Stimulated activated CD4-positive, alpha-beta T cell treated with anti-CD3 and anti-CD28 coated beads, Interleukin-15, amount 100 ng/mL, for 48 hours (primary cell): ENCODE results near the gene SH3BP2.

Experiments used
- DNase-seq, 2 donors: peaks; one replicate each; pipeline ENCODE4 v3.0.0-alpha.2; 2020; ENCODE audit warnings: low read depth in 2 of 2

Gene SH3BP2

GRCh38 chr4:2803624-2804448 lies 11.0 kb downstream of the SH3BP2 start:
- DNase-seq: no peak

- DNase-seq: no peak
Observed at GRCh38 chr4:2804449-2804972, 11.6 kb downstream of the SH3BP2 start.

DNA sequence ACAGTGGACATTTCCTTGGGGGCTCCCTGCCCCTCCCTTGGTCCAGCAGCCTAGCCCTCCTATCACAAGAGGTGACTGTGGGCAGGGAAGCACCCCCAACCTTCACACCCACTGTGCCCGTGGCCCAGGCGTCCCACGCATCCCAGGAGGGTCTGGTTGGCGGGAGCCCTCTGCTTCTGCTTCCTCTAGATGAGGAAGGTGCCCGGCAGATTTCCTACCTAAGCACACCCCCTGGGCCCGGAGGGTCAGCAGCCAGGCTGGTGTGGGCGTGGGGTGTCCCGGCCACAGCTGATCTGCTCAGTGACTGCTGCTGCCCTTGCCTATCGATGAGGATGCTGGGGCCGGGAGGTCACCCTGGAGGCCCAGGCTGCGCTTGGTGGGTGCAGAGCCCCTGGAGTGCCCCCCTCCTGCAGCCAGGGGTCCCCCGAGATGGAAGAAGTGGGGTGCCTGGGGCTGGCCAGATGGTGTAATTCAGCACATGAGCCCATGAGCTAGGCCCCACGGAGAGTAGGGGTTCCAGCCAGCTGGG lies 12.2 kb downstream of the SH3BP2 start:
- DNase-seq: no peak

GRCh38 chr4:2805712-2806389 lies 13.0 kb downstream of the SH3BP2 start:
- no peak for DNase-seq

DNA sequence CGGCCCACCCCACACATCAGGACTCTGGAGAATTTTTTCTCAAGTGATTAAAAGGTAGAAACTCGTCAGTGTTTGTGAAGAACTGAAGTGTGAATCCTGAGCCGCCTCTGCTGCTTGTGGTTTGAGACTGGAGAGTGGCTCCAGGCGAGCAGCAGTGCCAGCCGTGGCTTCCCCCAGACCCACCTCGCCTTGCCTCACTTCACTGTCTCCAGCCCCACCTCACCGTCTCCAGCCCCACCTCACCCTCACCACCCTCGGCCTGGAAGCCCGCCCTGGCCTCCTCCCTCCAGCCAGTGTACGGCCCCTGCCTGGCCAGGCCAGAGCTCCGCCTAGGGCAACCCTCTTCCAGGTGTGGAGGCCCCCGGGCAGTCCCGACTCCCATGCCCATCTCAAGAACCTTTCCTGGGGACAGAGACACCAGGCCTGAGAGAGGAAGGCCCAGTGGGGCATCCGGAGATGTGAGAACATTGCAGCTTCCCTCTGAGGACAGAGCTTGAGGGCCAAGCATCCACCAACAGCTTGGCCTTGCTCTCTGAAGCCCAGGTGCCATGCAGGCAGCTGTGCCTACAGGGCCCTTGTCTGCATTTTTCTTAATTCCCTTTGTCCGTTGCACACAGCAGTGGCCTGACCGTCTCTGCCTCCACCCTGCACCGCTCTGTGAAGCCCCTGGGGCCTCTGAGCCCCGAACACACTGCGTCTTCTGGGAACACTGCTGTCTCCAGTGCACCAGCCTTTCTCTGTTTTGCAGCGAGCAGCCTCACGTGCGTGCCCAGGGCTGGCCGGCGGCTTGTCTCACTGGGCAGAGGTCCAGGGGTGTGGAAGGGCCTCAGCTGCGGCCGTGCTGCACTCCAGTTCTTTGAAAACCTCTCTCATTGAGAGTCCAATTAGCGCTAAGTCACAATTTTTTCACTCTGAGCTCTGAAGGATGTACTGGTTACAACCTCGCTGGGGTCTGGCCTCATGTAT lies 13.8 kb downstream of the SH3BP2 start:
- DNase-seq: no peak

DNA sequence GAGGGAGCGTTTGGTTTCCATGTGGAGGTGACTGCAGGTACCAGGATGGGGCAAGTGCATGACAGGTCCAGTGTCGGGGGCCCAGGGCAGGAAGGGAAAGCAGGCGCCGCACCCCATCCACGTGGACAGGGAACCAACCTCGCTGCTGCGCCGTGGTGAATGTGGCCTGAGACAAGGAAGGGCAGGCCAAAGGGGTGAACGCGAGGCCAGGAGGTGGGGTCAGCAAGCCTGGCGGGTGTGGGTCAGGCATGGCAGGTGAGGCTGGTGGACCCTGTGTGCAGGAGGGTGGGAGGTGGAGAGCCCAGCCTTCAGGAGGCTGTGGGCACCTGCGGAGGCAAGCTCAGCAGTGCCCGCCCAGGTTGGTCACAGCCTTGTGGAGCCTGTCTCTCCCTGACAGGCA lies 14.7 kb downstream of the SH3BP2 start:
- DNase-seq: no peak

- DNase-seq: no peak
Observed at GRCh38 chr4:2808001-2808400, 15.1 kb downstream of the SH3BP2 start.

DNA sequence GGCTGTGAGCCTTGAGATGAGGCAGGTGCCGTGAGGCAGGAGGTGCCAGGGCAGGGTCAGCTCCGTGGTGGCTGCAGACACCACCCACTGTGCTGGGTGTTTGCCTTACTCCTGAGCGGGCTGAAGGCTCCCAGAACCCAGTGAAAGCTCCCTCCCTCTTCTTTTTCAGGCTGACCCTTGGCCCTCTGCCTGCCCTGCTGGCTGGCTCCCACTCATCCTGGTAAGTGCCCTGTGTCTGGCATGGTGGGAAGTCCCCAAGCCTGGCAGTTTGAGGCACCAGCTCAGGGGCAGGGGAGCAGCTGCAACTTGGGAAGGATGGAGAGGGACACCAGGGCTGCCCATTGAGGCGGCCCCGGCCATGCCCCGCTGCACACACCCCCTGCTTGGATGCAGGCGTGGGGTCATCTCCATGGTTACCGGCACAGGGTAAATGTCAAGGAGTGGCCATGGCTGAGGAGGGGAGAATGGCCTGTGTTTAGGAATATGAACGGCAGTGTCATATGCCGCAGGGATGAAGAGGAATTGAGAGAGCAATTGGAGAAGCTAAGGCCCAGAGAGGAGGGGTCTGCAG lies 16.8 kb downstream of the SH3BP2 start:
- DNase-seq: no peak

GRCh38 chr4:2810388-2810787 lies 17.5 kb downstream of the SH3BP2 start:
- no peak for DNase-seq

- DNase-seq: peak in 1 of 2 donors; percentile 52
Observed at GRCh38 chr4:2811830-2812611, 19.1 kb downstream of the SH3BP2 start.

DNA sequence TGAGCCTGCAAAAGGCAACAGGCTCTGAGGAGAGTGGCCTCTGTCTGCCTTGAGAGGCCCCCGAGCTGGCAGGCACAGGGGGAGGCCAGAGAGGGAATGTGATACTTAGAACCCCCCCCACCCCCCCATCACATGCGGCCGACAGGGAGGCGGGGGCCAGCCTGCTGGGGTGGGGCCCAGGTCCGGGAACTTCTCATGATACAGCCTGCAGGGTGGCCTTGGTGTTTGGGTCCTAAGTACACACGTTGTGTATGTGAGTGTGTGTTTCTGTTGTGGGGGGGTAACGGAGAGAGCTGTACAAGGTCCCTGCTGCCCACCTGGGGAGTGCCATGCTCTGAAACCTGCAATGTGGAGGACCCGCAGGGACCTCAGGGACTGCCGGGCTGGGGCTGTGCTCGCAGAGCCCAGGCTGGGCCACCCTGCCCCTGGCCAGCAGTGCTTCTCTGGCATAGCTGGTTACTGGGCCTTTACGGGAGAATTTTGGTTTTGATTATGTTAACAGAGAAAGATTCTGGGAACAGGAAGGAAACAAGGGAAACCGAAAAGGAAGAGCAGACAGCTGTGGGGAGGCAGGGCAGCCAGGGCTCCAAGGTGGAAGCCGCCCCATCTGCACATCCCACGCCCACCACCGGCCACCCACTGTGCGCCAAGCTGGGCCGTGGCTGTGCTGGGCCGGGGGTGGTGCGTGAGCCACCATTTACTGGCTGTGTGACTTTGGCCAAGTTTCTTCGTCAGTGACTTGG lies 19.9 kb downstream of the SH3BP2 start:
- DNase-seq: no peak

DNA sequence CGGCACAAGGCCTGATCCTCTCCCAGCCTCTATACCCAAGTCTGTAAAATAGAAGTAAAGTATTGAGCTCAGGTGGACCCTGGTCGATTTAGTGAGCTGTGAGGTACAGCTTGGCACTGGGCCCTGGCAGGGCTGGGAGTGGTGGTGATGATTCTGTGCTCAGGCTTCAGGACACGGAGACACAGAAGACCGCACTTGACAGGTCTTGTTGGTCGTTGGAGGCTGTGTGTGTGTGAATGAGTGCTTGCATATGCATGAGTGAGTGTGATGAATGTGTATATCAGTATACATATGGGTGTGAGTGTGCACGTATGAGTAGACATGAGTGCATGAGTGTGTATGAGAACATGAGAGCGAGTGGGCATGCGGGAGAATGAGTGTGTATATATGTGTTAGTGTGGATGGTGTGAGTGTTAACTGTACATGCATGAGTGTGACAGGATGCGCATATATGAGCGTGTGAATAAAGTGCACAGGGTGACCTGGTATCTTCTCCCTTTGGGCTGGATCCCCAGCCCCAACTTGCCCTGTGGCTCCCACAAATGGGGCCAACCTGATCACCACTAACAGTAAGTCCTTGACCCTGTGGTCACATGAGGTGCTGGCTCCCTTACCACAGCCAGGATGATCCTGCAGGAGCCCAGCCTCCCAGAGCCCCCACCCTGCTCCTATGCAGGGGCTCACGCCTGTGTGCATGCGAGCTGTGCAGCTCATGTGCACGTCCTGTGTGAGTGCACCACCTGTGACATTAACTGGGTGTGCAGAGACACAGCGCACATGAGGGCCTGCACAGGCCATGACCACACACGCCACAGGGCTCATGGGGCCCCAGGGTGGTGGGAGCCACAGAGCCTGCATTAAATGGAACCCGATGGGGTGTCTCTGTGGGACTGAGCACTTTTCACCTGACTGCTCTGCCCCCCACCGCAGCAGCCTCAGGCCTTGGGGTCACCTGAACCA lies 20.8 kb downstream of the SH3BP2 start:
- DNase-seq: no peak

DNA sequence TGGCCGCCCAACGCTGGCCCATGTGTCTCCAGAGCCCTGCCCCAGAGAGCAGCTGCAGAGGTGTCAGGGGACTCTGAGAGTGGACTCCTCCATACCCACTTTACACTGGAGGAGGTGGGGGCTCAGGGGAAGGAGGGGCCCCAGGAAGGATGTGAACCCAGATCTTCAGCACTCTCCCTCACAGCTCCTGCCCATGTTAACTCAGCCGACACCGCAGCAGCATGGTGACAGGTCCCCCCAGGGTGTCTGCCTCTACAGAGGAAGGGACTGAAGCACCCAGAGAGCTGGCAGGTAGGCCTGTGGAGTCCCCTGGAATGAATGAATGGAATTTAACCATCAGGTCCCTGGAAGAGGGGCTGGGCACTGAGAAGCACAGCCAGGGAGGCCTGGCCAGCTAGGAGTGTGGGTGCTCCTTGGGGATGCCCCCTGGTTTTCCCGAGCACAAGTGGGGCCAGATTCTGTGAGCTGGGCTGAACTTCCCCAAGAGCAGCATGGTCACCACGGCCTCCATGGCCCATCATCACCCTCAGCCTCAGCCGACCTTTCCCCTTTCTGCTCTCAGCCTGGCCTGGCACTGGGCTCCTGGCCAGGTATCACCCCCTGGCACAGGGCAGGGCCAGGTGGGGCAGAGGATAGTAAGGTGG lies 21.9 kb downstream of the SH3BP2 start:
- DNase-seq: no peak

DNA sequence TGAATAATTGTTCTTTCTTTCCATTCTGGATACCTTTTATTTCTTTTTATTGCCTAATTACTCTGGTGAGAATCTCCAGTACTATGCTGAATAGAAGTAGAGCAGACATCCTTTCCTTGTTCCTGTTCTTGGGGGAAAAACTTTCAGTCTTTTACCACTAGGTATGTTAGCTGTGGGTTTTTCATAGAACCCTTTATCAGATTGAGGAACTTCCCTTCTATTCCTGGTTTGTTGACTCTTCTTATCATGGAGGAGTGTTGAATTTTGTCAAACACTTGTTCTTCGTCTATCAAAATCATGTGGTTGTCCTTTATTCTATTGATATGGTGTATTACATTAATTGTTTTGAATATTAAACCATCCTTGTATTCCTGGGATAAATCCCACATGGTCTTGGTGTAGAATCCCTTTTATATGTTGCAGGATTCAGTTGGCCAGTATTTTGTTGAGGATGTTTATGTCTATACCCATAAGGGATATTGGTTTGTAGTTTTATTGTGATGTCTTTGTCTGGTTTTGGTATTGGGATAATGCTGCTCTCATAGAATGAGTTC lies 23.6 kb downstream of the SH3BP2 start:
- DNase-seq: no peak

- DNase-seq: no peak
Observed at GRCh38 chr4:2817137-2817536, 24.3 kb downstream of the SH3BP2 start.

DNA sequence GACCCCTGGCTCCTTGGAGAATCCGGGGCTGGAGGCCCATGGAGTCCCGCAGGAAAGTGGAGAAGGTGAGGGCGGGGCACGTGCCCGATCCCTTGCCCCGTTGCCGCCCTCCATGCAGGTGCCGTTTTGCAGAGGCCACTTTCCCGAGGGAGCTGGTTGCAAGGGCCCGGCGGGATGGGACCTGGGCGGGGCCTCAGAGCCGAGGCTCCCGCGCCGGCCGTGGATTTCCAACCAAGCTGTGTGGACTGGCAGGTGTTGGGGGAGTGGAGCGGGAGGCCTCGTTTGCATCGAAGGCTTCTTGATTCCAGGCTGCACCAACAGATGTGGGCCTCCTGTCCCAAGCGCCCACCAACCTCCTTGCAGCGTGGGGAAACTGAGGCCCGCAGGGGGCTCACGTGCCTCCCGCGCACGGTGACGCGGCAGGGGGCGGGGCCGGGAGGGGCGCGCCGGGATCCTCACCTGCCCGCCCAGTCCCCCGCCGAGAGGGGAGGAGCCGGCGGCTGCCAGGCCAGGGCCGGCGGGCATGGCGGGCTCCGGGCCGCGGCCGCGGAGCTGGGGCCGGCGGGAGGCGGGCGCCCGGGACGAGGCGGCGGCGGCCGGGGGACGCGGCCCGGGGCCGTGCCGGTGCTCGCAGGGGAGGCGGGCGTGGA lies 24.9 kb downstream of the SH3BP2 start:
- no peak for DNase-seq

GRCh38 chr4:2818351-2818939 lies 25.6 kb downstream of the SH3BP2 start:
- DNase-seq: no peak
